Endothelial cell of umbilical vein (primary cell): ENCODE measurements around the gene LIPA. TPM values are rescaled to one million over a fixed set of nuclear protein-coding genes. Genes with fewer than 3 reads are reported as not detected.

Experiments used
- BruUV-seq: library from RNA; stranded (reverse); fragments of 400-500 nt; replicated peaks from 2 replicates; lab custom pipeline; 2021; lab: Mats Ljungman, UMichigan
- CTCF ChIA-PET: fragments of 300-600, 350-600 bp; sonication (Branson Sonifier 250); formaldehyde crosslinking; loops from one replicate; lab custom pipeline; 2021; ENCODE audit warnings: antibody characterized with exemption, inconsistent platforms; lab: Charles Lee
- POLR2A ChIA-PET: fragments of 300-600, 350-600 bp; sonication (Branson Sonifier 250); formaldehyde crosslinking; loops from one replicate; lab custom pipeline; 2021; ENCODE audit warnings: antibody characterized with exemption, inconsistent platforms; lab: Charles Lee
- DNase-seq: peaks from one replicate; pipeline ENCODE4 v3.0.0-alpha.2; 2011; ENCODE audit warnings: low read depth, low spot score
- FAIRE-seq: peaks from 2 replicates; lab custom pipeline; 2011; peaks lifted over from hg19 to GRCh38; lab: Jason Lieb, UNC
- H2AFZ ChIP-seq: 2 replicates; pipeline ENCODE4 v1.6.0; 2012; ENCODE audit warnings: low read depth, low read length, control low read depth, inconsistent platforms
- H3K27ac ChIP-seq: 2 replicates; pipeline ENCODE4 v1.5.1; 2011; ENCODE audit warnings: low read depth, mild to moderate bottlenecking, control low read depth, low read length, moderate library complexity; ENCODE audit not compliant: insufficient read depth
- H3K27me3 ChIP-seq, 2 experiments: 2 replicates each; pipeline versions ENCODE4 v1.6.0 to v1.6.1; 2011; ENCODE audit warnings: low read length in 2 of 2, mixed read lengths in 1 of 2; ENCODE audit not compliant: control insufficient read depth in 2 of 2, insufficient read depth in 2 of 2
- H3K36me3 ChIP-seq, 2 experiments: 2 replicates in 1 of 2; 3 replicates in 1 of 2; pipeline ENCODE4 v1.5.1; 2011; ENCODE audit warnings: low read length in 2 of 2, mild to moderate bottlenecking in 1 of 2, moderate library complexity in 1 of 2; ENCODE audit not compliant: control insufficient read depth in 2 of 2, insufficient read depth in 2 of 2; ENCODE audit errors: extremely low read depth in 1 of 2
- H3K4me1 ChIP-seq: 3 replicates; pipeline ENCODE4 v1.5.1; 2011; ENCODE audit warnings: mild to moderate bottlenecking, low read length; ENCODE audit not compliant: control insufficient read depth, insufficient read depth; ENCODE audit errors: extremely low read depth
- H3K4me2 ChIP-seq: 2 replicates; pipeline ENCODE4 v1.6.1; 2011; ENCODE audit warnings: low read length, control low read depth, mixed read lengths; ENCODE audit not compliant: insufficient read depth
- H3K4me3 ChIP-seq, 3 experiments: fragments of 200-600 bp in 1 of 3; sonication (generic), shearing (Covaris generic) in 1 of 3; replicated peaks in 1 of 3; 2 replicates each; pipeline ENCODE4 v1.5.1; 2011 to 2016; ENCODE audit warnings: control low read depth in 3 of 3, low read length in 3 of 3, mild to moderate bottlenecking in 2 of 3, inconsistent platforms in 1 of 3, low read depth in 1 of 3, moderate library complexity in 1 of 3; ENCODE audit not compliant: insufficient read depth in 1 of 3
- H3K79me2 ChIP-seq: 2 replicates; pipeline ENCODE4 v1.6.0; 2012; ENCODE audit warnings: low read length, inconsistent platforms; ENCODE audit not compliant: control insufficient read depth, insufficient read depth
- H3K9ac ChIP-seq: replicated peaks from 2 replicates; pipeline ENCODE3; 2011; ENCODE audit warnings: low read length, control low read depth; ENCODE audit not compliant: insufficient read depth; ENCODE audit errors: extremely low read depth
- H3K9me1 ChIP-seq: replicated peaks from 3 replicates; pipeline ENCODE4 v1.6.0; 2011; ENCODE audit warnings: mild to moderate bottlenecking, low read length; ENCODE audit not compliant: control insufficient read depth, insufficient read depth; ENCODE audit errors: extremely low read depth
- H3K9me3 ChIP-seq: replicated peaks from 2 replicates; pipeline ENCODE4 v1.5.1; 2012; ENCODE audit warnings: low read length, inconsistent platforms; ENCODE audit not compliant: control insufficient read depth, insufficient read depth
- H4K20me1 ChIP-seq: replicated peaks from 2 replicates; pipeline ENCODE3; 2011; ENCODE audit warnings: mild to moderate bottlenecking, low read length; ENCODE audit not compliant: control insufficient read depth, insufficient read depth; ENCODE audit errors: extremely low read depth
- CTCF ChIP-seq, 2 donors: IDR thresholded peaks; 1 replicate in 1 of 2; 2 replicates in 1 of 2; pipeline ENCODE4 v1.5.1; 2011; ENCODE audit warnings: low read length in 2 of 2, mild to moderate bottlenecking in 2 of 2, moderate library complexity in 2 of 2, control low read depth in 1 of 2, inconsistent platforms in 1 of 2, low read depth in 1 of 2; ENCODE audit not compliant: insufficient read depth in 1 of 2; ENCODE audit errors: extremely low read depth in 1 of 2
- EZH2 ChIP-seq: IDR thresholded peaks from 2 replicates; pipeline ENCODE4 v1.6.1; 2012; ENCODE audit warnings: borderline replicate concordance, low read depth, mild to moderate bottlenecking, moderate library complexity, low read length, inconsistent platforms; ENCODE audit not compliant: severe bottlenecking
- FOS ChIP-seq: IDR thresholded peaks from 2 replicates; pipeline ENCODE4 v1.6.1; 2011; ENCODE audit warnings: mild to moderate bottlenecking, low read length, moderate library complexity, borderline replicate concordance; ENCODE audit not compliant: insufficient read depth
- GATA2 ChIP-seq: IDR thresholded peaks from 2 replicates; pipeline ENCODE4 v1.7.0; 2011; ENCODE audit warnings: low read depth, mild to moderate bottlenecking, moderate library complexity, mixed read lengths, low read length; ENCODE audit not compliant: insufficient read length, insufficient read depth
- JUN ChIP-seq: IDR thresholded peaks from 2 replicates; pipeline ENCODE4 v1.6.1; 2011; ENCODE audit warnings: borderline replicate concordance, low read depth; ENCODE audit not compliant: insufficient read length, insufficient read depth
- MYC ChIP-seq: IDR thresholded peaks from one replicate; pipeline ENCODE4 v1.6.1; 2011; ENCODE audit warnings: mild to moderate bottlenecking, low read depth, low read length
- POLR2A ChIP-seq: IDR thresholded peaks from 2 replicates; pipeline ENCODE4 v1.6.1; 2012; ENCODE audit warnings: low read depth, mild to moderate bottlenecking, control low read depth, low read length
- POLR2AphosphoS5 ChIP-seq: IDR thresholded peaks from 2 replicates; pipeline ENCODE4 v1.6.1; 2012; ENCODE audit warnings: low read depth, mild to moderate bottlenecking, control low read depth, low read length, moderate library complexity; ENCODE audit not compliant: insufficient read depth
- dilution Hi-C: fragments of 300-500 bp; cut with MboI; formaldehyde crosslinking; loops from one replicate; pipeline ENCODE4 v1.15.0; 2019; ENCODE audit warnings: low sequenced_read_pairs; ENCODE audit not compliant: extremely low pct_ligation_motif_present
- intact Hi-C: fragments of 100-400 bp; cut with micrococcal nuclease; formaldehyde crosslinking; loops from one replicate; pipeline ENCODE4 v1.10.0; 2022
- polyA plus RNA-seq, 4 experiments: library from polyadenylated mRNA; depleted of rRNA in 3 of 4; stranded (reverse) in 3 of 4; unstranded in 1 of 4; fragments of >200 nt; gene quantifications; 2 replicates each; pipeline versions ENCODE4 v1.2.1 to v1.2.3, GENCODE V29; 2011 to 2012; ENCODE audit warnings: missing spikeins in 1 of 4
- total RNA-seq: library from RNA; stranded (reverse); gene quantifications from 2 replicates; pipeline ENCODE4 v1.2.3, GENCODE V29; 2021
- TF ChIP-seq, protein P1 (sequence below): IDR thresholded peaks from 2 replicates; pipeline ENCODE4 v1.6.1; 2011; ENCODE audit not compliant: insufficient read depth, insufficient read length

Gene LIPA
- total and polyA plus RNA-seq, 2 donors (not counting 3 experiments of a cell fraction or from before 2014, with no cell fraction given), result 24.0 to 41.1 TPM

- Histone ChIP-seq H3K27me3 (no peaks in the 10 kb centered on the region), H3K9me3 (no peaks in the 10 kb centered on the region), H3K9me1 (no peaks in the 10 kb centered on the region), H3K79me2 (no peaks in the 10 kb centered on the region), H4K20me1 (no peaks in the 10 kb centered on the region), H3K4me3 (no peak overlapping the region), H3K36me3 (no peaks in the 10 kb centered on the region), H3K4me1 (peaks cover 1% of the 10 kb centered on the region), H3K27ac (no peak overlapping the region), H3K9ac (no peak overlapping the region), H3K4me2 (no peak overlapping the region), H2AFZ (no peak overlapping the region)
- intact Hi-C loops (no loop called here), dilution Hi-C loops (no loop called here)
- no peak for FAIRE-seq
- TF ChIP-seq POLR2AphosphoS5, result no peak
- no peak for TF ChIP-seq EZH2
- TF ChIP-seq CTCF (IDR thresholded peaks at IDR 0.05; ENCODE audit: extremely low read depth in 1 of 2, insufficient read depth in 1 of 2, low read depth in 1 of 2, low read length in 2 of 2), result no peak
- TF ChIP-seq MYC, result no peak
- TF ChIP-seq, protein P1, sequence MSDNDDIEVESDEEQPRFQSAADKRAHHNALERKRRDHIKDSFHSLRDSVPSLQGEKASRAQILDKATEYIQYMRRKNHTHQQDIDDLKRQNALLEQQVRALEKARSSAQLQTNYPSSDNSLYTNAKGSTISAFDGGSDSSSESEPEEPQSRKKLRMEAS, result no peak
- TF ChIP-seq JUN, result no peak
- no peak for TF ChIP-seq GATA2
- no peak for TF ChIP-seq FOS
- no peak for TF ChIP-seq POLR2A
- no peak for DNase-seq
- ChIA-PET CTCF (interaction anchor here (0.9 kb wide), 1 partner anchor 27 kb away, joined by 3 read pairs; no protein-coding TSS in a partner anchor), POLR2A (no interaction called here)
- BruUV-seq, result no TSS peak
These were observed 5.8 kb downstream of the LIPA start for GRCh38 chr10:89245802-89246201.
